Measurements from ENCODE around the gene AUTS2.

Gene AUTS2

GRCh38 chr7:69625238-69625637 lies 27.0 kb downstream of the AUTS2 start:
- DNase-seq, result no peak

- DNase-seq, result no peak
These were observed 27.5 kb downstream of the AUTS2 start for GRCh38 chr7:69625798-69626197.

GRCh38 chr7:69630292-69630691 lies 32.0 kb downstream of the AUTS2 start:
- no peak for DNase-seq

GRCh38 chr7:69631131-69631530 lies 32.9 kb downstream of the AUTS2 start:
- no peak for DNase-seq

- DNase-seq, result no peak
These were observed 34.0 kb downstream of the AUTS2 start for GRCh38 chr7:69632280-69632679.

- DNase-seq, result no peak
These were observed 35.0 kb downstream of the AUTS2 start for GRCh38 chr7:69633122-69633831.

- no peak for DNase-seq
These were observed 37.4 kb downstream of the AUTS2 start for GRCh38 chr7:69635555-69636185.

- DNase-seq, result no peak
These were observed 40.4 kb downstream of the AUTS2 start for GRCh38 chr7:69638674-69639073.

GRCh38 chr7:69640216-69640615 lies 41.9 kb downstream of the AUTS2 start:
- DNase-seq, result no peak

GRCh38 chr7:69640925-69641594 lies 42.8 kb downstream of the AUTS2 start:
- DNase-seq, result no peak

GRCh38 chr7:69643265-69643664 lies 45.0 kb downstream of the AUTS2 start:
- DNase-seq, result no peak

- DNase-seq, result no peak
These were observed 45.6 kb downstream of the AUTS2 start for GRCh38 chr7:69643708-69644445.

GRCh38 chr7:69645683-69646082 lies 47.4 kb downstream of the AUTS2 start:
- DNase-seq, result no peak

- no peak for DNase-seq
These were observed 52.9 kb downstream of the AUTS2 start for GRCh38 chr7:69651101-69651590.

- DNase-seq, result peak; percentile 37
These were observed 54.8 kb downstream of the AUTS2 start for GRCh38 chr7:69652947-69653701.

- no peak for DNase-seq
These were observed 55.5 kb downstream of the AUTS2 start for GRCh38 chr7:69653806-69654205.

GRCh38 chr7:69654381-69654780 lies 56.1 kb downstream of the AUTS2 start:
- peak; percentile 93 for DNase-seq

- DNase-seq, result peak; percentile 93
These were observed 56.8 kb downstream of the AUTS2 start for GRCh38 chr7:69654849-69655707.

- DNase-seq, result no peak
These were observed 57.8 kb downstream of the AUTS2 start for GRCh38 chr7:69656077-69656476.

- DNase-seq, result no peak
These were observed 58.6 kb downstream of the AUTS2 start for GRCh38 chr7:69656890-69657289.

- no peak for DNase-seq
These were observed 59.1 kb downstream of the AUTS2 start for GRCh38 chr7:69657331-69657730.

- DNase-seq, result no peak
These were observed 59.7 kb downstream of the AUTS2 start for GRCh38 chr7:69657985-69658384.

Data from NCI-H1092 treated with DMSO at 0.1 percent for 48 hours (cell line).